Neutrophil (primary cell): ENCODE measurements around the gene INAFM1.
A peak's percentile ranks its signal among the peaks of the same experiment; 100 is the strongest.

ENCODE experiments used
- H3K27ac ChIP-seq: fragments of 200-600 bp; sonication (generic); 2 replicates; pipeline ENCODE4 v1.5.1; 2016; ENCODE audit warnings: mild to moderate bottlenecking, moderate library complexity
- H3K27me3 ChIP-seq: fragments of 200-600 bp; sonication (generic); 2 replicates; pipeline ENCODE4 v1.6.0; 2016; ENCODE audit warnings: mild to moderate bottlenecking
- H3K36me3 ChIP-seq: fragments of 200-600 bp; sonication (generic); 2 replicates; pipeline ENCODE4 v1.5.1; 2017
- H3K4me1 ChIP-seq, 2 experiments: fragments of 200-600 bp in 1 of 2; sonication (generic) in 1 of 2; 1 replicate in 1 of 2; 2 replicates in 1 of 2; pipeline versions ENCODE4 v1.5.1 to v1.6.1; 2013 to 2016; ENCODE audit warnings: low read depth in 1 of 2, low read length in 1 of 2, mild to moderate bottlenecking in 1 of 2, moderate library complexity in 1 of 2; ENCODE audit not compliant: control insufficient read depth in 1 of 2, insufficient read depth in 1 of 2
- H3K4me3 ChIP-seq, 2 experiments: fragments of 200-600 bp in 1 of 2; sonication (generic) in 1 of 2; 1 replicate in 1 of 2; 2 replicates in 1 of 2; pipeline ENCODE4 v1.5.1; 2013 to 2016; ENCODE audit warnings: low read depth in 1 of 2, low read length in 1 of 2, mild to moderate bottlenecking in 1 of 2, moderate library complexity in 1 of 2
- H3K9me3 ChIP-seq: fragments of 200-600 bp; sonication (generic); 2 replicates; pipeline ENCODE4 v1.5.1; 2016
- TF ChIP-seq, protein P1 (sequence below): fragments of 200-600 bp; sonication (generic); IDR thresholded peaks from 2 replicates; pipeline ENCODE4 v1.5.1; 2016; ENCODE audit warnings: antibody characterized with exemption

Gene INAFM1

DNA sequence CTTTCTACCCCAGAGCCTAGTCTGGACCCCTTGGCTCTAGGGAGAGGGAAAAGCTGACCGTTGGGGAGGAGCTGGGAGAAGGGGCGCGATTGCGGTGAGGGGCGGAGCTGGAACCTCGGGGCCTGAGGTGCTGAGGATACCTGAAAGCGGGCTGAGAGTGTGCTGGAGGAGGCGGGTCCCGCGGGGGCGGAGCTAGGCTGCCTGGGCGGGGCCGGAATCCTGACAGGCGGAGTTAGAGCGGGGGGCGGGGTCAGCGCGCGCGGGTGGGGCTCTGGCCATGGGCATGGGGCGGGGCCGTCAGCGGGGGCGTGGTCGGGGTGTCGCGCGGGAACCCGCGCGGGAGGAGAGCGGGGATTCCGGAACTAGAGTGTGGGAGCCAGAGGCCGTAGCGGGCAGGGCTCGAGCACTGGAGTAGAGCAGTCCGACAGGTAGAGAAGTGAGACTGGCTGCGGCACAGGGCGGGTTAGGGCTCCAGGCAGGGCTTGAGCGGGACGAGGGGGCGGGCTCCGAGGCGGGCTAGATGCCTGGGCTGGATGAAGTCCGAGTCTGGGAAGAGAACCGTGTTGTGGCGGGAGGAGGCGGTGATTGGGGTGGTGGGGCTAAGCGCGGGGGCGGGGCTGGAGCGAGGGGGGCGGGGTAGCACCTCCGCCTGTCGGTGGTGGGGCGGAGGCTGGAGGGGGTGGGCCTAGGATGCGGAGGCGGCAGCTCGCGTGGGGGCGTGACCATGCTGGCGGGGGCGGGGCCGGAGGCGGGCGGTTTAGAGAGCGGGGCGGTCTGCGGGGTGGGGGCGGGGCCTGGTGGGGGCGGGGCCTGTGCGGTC is at the start of gene INAFM1:
Gene INAFM1, plus strand, starts transcription at position 815 of the 820 bp plus-strand sequence. CDS start 35 bp downstream, outside the sequence.
- H3K27me3 ChIP-seq = peaks cover 5% of the 10 kb centered on the region
- TF ChIP-seq, protein P1, sequence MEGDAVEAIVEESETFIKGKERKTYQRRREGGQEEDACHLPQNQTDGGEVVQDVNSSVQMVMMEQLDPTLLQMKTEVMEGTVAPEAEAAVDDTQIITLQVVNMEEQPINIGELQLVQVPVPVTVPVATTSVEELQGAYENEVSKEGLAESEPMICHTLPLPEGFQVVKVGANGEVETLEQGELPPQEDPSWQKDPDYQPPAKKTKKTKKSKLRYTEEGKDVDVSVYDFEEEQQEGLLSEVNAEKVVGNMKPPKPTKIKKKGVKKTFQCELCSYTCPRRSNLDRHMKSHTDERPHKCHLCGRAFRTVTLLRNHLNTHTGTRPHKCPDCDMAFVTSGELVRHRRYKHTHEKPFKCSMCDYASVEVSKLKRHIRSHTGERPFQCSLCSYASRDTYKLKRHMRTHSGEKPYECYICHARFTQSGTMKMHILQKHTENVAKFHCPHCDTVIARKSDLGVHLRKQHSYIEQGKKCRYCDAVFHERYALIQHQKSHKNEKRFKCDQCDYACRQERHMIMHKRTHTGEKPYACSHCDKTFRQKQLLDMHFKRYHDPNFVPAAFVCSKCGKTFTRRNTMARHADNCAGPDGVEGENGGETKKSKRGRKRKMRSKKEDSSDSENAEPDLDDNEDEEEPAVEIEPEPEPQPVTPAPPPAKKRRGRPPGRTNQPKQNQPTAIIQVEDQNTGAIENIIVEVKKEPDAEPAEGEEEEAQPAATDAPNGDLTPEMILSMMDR = no peak
- H3K4me1 ChIP-seq = peaks cover 34 to 41% of the 10 kb centered on the region in 2 experiments
- no peaks in the 10 kb centered on the region for H3K9me3 ChIP-seq
- peak within 1 kb of the TSS; percentile 62 to 72 for H3K4me3 ChIP-seq
- peaks cover 26% of the 10 kb centered on the region for H3K36me3 ChIP-seq
- H3K27ac ChIP-seq = peak within 1 kb of the TSS; percentile 97

DNA sequence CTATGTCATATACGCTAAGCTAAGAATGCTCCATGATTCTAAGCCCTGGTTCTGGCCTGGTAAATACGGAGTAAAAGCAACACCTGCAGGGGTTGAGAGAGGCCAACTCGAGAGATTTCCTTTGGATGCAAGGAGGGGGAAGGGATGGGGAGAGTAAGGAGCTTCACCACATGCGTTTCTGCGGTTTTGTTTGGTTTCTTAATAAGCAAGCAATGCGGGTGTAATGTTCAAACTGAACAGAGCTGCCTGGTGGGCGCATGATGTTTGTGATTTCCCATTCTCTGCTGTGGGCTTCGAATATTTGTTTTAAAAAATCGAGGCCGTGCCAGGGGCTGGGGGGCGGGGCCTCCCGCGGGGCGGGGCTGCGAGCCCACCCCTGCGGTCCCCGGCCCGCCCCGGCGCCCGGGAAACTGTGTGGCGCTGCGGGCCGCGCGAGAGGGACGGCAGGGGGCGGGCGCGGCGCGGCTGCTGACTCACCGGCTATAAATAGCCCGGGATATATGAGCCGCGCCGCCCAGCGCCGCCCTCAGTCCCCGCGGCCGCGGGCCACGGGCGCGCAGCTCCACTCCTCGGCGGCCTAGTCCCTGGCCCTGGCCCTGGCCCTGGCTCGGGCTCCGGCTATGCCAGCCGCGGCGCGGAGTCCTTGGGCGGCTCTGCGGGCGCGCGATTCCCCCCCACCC is 48.8 kb upstream of the INAFM1 start:
- Histone ChIP-seq H3K4me1 (peaks cover 41 to 50% of the 10 kb centered on the region in 2 experiments), H3K27me3 (peaks cover 20% of the 10 kb centered on the region), H3K36me3 (peaks cover 25% of the 10 kb centered on the region), H3K27ac (peak overlapping the region; percentile 95), H3K9me3 (no peaks in the 10 kb centered on the region), H3K4me3 (peak overlapping the region; percentile 92 to 100)
- TF ChIP-seq, protein P1 = peak; percentile 49

DNA sequence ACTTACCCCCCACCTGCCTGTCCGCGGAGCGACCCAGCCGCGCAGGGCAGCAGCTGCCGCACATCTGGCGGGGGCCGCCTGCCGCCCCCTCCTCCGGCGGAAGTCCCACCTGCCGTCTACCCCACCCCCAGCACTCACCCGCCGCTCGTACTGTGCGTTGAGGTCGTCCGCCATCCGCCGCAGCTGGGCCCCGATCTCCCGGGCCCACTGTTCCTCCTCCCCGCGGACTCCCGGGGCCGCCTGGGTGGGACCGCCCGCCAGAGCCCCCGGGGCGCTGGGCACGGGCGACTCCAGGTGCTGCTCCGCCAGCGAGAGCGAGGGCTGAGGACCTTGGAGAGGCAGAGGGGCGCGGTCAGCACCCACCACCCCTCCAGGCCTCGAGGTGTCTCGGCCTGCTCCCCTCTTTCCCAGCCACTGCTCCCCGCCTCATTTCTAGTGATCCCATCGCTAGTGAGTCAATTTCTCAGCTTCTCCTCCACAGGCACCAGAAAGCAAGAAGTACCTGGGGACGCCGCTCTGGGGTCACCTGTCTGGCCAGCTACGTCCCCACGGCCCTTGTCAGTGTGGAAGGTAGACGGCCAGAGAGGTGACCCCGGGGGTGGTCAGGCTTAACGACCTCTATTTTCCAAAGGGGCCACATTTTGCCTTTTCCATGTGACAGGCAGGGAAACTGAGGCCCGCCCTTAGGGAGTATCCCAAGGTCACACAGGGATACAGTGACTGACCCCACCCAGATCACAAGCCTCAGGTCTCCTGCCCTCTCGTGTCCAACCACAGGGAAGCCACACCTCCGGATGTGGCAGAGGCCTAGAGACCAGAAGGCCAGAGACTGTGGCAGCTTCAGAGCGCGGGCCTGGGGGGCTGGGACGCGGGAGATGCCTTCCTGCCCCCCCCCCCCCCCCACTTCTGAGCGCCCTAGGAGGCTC is 48.0 kb upstream of the INAFM1 start:
- Histone ChIP-seq H3K4me1 (peaks cover 46 to 56% of the 10 kb centered on the region in 2 experiments), H3K36me3 (peaks cover 17% of the 10 kb centered on the region), H3K27me3 (peaks cover 25% of the 10 kb centered on the region), H3K9me3 (no peaks in the 10 kb centered on the region), H3K4me3 (peak overlapping the region; percentile 92 to 100), H3K27ac (peak overlapping the region; percentile 95)
- TF ChIP-seq, protein P1 = no peak

DNA sequence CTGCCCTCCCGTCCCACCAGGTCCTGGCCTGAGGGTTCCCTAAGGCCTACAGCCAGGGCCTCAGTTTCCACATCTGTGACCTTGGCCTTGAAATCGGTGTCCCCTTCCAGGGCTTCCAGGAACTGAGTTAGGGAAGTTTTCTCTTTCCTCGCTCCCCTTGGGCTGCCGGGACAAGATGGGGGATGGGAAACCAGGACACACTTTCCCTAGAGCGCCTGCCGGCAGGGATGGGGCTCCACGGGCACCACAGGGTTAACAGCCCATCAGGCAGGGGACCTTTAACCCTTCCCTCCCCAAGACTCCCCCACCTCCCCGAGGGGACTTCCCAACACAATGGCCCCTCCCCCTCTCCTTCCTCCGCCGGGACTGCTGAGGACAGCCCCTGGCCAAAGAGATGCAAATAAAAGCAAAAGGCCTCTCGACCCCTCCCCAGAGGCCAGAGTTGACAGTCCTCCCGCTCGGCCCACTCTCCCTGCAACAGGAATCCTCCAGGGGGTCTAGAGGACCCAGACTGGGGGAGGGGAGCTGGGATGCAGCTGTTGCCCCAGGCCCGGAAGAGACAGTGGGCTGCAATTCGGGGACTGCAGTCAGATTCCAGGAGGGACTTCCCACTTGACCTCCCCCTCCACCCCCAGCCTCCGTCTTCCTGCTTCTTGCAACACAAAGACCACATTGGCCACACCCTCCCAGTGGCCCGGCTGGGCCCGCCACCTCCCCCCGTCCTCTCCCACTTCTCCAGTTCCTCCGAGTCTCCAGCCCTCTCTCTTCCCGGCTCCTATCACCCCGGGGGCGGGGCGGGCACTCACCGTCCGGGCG is 47.1 kb upstream of the INAFM1 start:
- H3K4me1 ChIP-seq = peaks cover 51 to 62% of the 10 kb centered on the region in 2 experiments
- peak overlapping the region; percentile 95 for H3K27ac ChIP-seq
- peak overlapping the region; percentile 92 to 100 for H3K4me3 ChIP-seq
- H3K36me3 ChIP-seq = peaks cover 8% of the 10 kb centered on the region
- H3K9me3 ChIP-seq = no peaks in the 10 kb centered on the region
- TF ChIP-seq, protein P1 = no peak
- H3K27me3 ChIP-seq = peaks cover 34% of the 10 kb centered on the region
